MM.1S (cell line): ENCODE measurements around the gene DIS3L2.

Experiments
- DNase-seq: peaks from one replicate; pipeline ENCODE4 v3.0.0-alpha.2; 2015
- H2AFZ ChIP-seq: fragments of 300-600 bp; sonication (generic); 2 replicates; pipeline ENCODE4 v1.6.0; 2016; ENCODE audit warnings: antibody characterized with exemption, low read length
- H3F3A ChIP-seq: fragments of 300-600 bp; sonication (generic); 2 replicates; pipeline ENCODE4 v1.6.1; 2016; ENCODE audit warnings: mild to moderate bottlenecking, antibody characterized with exemption, low read length, moderate library complexity, mixed read lengths; ENCODE audit not compliant: insufficient read depth
- H3K27ac ChIP-seq: fragments of 300-600 bp; sonication (generic); 2 replicates; pipeline ENCODE4 v1.5.1; 2016; ENCODE audit warnings: mild to moderate bottlenecking, low read length
- H3K27me3 ChIP-seq: fragments of 300-600 bp; sonication (generic); replicated peaks from 2 replicates; pipeline ENCODE4 v1.6.0; 2016; ENCODE audit warnings: low read length; ENCODE audit not compliant: insufficient read depth
- H3K36me3 ChIP-seq: fragments of 300-600 bp; sonication (generic); replicated peaks from 2 replicates; pipeline ENCODE4 v1.6.1; 2016; ENCODE audit warnings: mild to moderate bottlenecking, low read length, mixed read lengths; ENCODE audit not compliant: insufficient read depth
- H3K4me1 ChIP-seq: fragments of 300-600 bp; sonication (generic); 2 replicates; pipeline ENCODE4 v1.6.1; 2016; ENCODE audit warnings: low read length, mixed read lengths
- H3K4me2 ChIP-seq: fragments of 300-600 bp; sonication (generic); 2 replicates; pipeline ENCODE4 v1.6.0; 2016; ENCODE audit warnings: low read depth, low read length
- H3K4me3 ChIP-seq: fragments of 300-600 bp; sonication (generic); 2 replicates; pipeline ENCODE4 v1.5.1; 2016; ENCODE audit warnings: low read length, mixed read lengths
- H3K79me2 ChIP-seq: fragments of 300-600 bp; sonication (generic); 2 replicates; pipeline ENCODE4 v1.6.1; 2016; ENCODE audit warnings: mixed run types, low read length, mixed read lengths
- H3K9ac ChIP-seq: fragments of 300-600 bp; sonication (generic); 2 replicates; pipeline ENCODE4 v1.6.1; 2016; ENCODE audit warnings: low read length, mixed read lengths
- H3K9me2 ChIP-seq: fragments of 300-600 bp; sonication (generic); replicated peaks from 2 replicates; pipeline ENCODE4 v1.6.1; 2016; ENCODE audit warnings: mild to moderate bottlenecking, low read length, mixed read lengths; ENCODE audit not compliant: insufficient read depth
- H3K9me3 ChIP-seq: fragments of 300-600 bp; sonication (generic); replicated peaks from 2 replicates; pipeline ENCODE4 v1.6.1; 2016; ENCODE audit warnings: mild to moderate bottlenecking, low read length, mixed read lengths; ENCODE audit not compliant: insufficient read depth
- H4K20me1 ChIP-seq: fragments of 300-600 bp; sonication (generic); 2 replicates; pipeline ENCODE4 v1.6.1; 2016; ENCODE audit warnings: mild to moderate bottlenecking, low read length, moderate library complexity, mixed read lengths; ENCODE audit not compliant: insufficient read depth
- CTCF ChIP-seq: fragments of 300-600 bp; sonication (generic); IDR thresholded peaks from 2 replicates; pipeline ENCODE4 v1.5.1; 2016; ENCODE audit warnings: antibody characterized with exemption, low read length, mixed read lengths
- EZH2 ChIP-seq: fragments of 300-600 bp; sonication (generic); optimal IDR thresholded peaks from 2 replicates; pipeline ENCODE3; 2017; ENCODE audit warnings: low read depth, mild to moderate bottlenecking, antibody characterized with exemption, low read length, mixed read lengths
- EZH2phosphoT487 ChIP-seq: fragments of 300-600 bp; sonication (generic); IDR thresholded peaks from 2 replicates; pipeline ENCODE4 v1.6.1; 2018; ENCODE audit warnings: antibody characterized with exemption, low read length

Gene DIS3L2

DNA sequence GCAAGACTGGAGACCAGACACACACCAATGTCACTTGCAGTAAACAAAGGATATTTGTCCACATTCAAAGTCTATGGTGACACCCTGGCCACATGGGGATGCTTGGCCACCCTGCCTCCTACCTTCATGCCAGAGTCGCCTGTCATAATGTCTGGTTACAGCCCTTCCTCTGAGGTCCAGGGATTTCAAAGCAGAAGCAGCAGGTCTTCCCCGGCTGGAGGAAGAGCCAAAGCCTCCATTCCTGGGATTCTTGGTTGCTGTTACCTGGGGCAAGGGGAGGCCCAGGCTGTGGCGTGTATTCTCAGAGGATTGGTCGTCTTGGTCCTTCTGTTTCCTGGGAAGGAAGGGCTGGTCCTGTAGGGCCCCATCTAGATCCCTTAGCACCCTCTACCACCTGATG, 414.7 kb downstream of the DIS3L2 start:
- no peak overlapping the region for H3K4me3 ChIP-seq
- H3K27ac ChIP-seq = no peak overlapping the region
- H3K9me3 ChIP-seq = no peaks in the 10 kb centered on the region
- no peaks in the 10 kb centered on the region for H3K36me3 ChIP-seq
- no peaks in the 10 kb centered on the region for H3K4me1 ChIP-seq
- H3K9ac ChIP-seq = no peak overlapping the region
- H3K79me2 ChIP-seq = no peaks in the 10 kb centered on the region
- H2AFZ ChIP-seq = no peak overlapping the region
- no peak for TF ChIP-seq EZH2
- no peak for TF ChIP-seq EZH2phosphoT487
- no peak for TF ChIP-seq CTCF
- no peaks in the 10 kb centered on the region for H3F3A ChIP-seq
- H3K27me3 ChIP-seq = no peaks in the 10 kb centered on the region
- no peak for DNase-seq
- H3K4me2 ChIP-seq = no peak overlapping the region
- H3K9me2 ChIP-seq = no peaks in the 10 kb centered on the region
- no peaks in the 10 kb centered on the region for H4K20me1 ChIP-seq

DNA sequence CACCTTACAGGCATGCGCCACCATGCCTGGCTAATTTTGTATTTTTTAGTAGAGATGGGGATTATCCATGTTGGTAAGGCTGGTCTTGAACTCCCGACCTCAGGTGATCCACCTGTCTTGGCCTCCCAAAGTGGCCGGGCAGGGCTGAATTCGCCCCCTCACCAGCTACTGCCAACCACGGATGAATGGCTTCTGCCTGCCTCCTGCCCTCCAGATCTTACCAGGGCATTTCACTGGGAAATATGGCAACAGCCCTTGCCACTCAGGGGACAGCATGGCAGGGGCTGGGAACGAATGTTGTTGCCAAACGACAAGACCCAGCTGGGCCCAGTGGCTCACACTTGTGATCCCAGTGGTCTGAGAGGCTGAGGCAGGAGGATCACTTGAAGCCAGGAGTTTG, 415.2 kb downstream of the DIS3L2 start:
- Histone ChIP-seq H4K20me1 (no peaks in the 10 kb centered on the region), H3K4me2 (no peak overlapping the region)

DNA sequence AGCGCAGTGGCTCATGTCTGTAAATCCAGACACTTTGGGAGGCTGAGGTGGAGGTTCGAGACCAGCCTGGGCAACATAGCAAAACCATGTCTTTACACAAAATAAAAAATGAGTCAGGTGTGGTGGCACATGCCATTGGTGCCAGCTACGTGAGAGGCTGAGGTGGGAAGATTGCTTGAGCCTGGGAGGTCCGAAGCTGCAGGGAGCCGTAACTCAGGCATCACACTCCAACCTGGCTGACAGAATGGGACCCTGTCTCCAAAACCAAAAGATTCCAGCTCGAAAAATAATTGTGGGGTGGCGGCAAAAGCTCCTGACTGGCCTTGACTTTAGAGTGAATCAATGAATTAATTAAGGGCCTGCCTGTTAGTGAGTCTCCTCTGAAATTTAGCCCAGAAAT, 415.8 kb downstream of the DIS3L2 start:
- no peak for TF ChIP-seq CTCF
- no peak for TF ChIP-seq EZH2
- no peak for TF ChIP-seq EZH2phosphoT487
- Histone ChIP-seq H3K4me3 (no peak overlapping the region), H3K79me2 (no peaks in the 10 kb centered on the region), H3K36me3 (no peaks in the 10 kb centered on the region), H3K4me1 (no peaks in the 10 kb centered on the region), H4K20me1 (no peaks in the 10 kb centered on the region), H3F3A (no peaks in the 10 kb centered on the region), H3K27me3 (no peaks in the 10 kb centered on the region), H3K9ac (no peak overlapping the region), H3K4me2 (no peak overlapping the region), H3K9me3 (no peaks in the 10 kb centered on the region), H3K9me2 (no peaks in the 10 kb centered on the region), H2AFZ (no peak overlapping the region), H3K27ac (no peak overlapping the region)
- DNase-seq = no peak

More for the DNA sequence above, 415.2 kb downstream of the DIS3L2 start:
- Histone ChIP-seq H3K27me3 (no peaks in the 10 kb centered on the region), H2AFZ (no peak overlapping the region), H3K79me2 (no peaks in the 10 kb centered on the region), H3K27ac (no peak overlapping the region), H3K4me3 (no peak overlapping the region), H3K9me3 (no peaks in the 10 kb centered on the region), H3F3A (no peaks in the 10 kb centered on the region), H3K36me3 (no peaks in the 10 kb centered on the region), H3K9ac (no peak overlapping the region), H3K9me2 (no peaks in the 10 kb centered on the region), H3K4me1 (no peaks in the 10 kb centered on the region)
- DNase-seq = no peak
- TF ChIP-seq EZH2 = no peak
- no peak for TF ChIP-seq EZH2phosphoT487
- no peak for TF ChIP-seq CTCF
